Measurements from ENCODE around the gene GLIS1. TPM values are rescaled to one million over a fixed set of nuclear protein-coding genes. Genes with fewer than 3 reads are reported as not detected.

Gene GLIS1
- total RNA-seq, 1 experiment from 2014 or later: 1.4 TPM

GRCh38 chr1:53706356-53706755, 32.6 kb downstream of the GLIS1 start:
- Histone ChIP-seq H3K4me3 (no peak overlapping the region), H3K36me3 (no peaks in the 10 kb centered on the region), H3K27me3 (no peaks in the 10 kb centered on the region), H3K9me3 (no peaks in the 10 kb centered on the region)
- DNase-seq: no peak

- H3K4me3 ChIP-seq: no peak overlapping the region
- no peaks in the 10 kb centered on the region for H3K36me3 ChIP-seq
These were observed 33.4 kb downstream of the GLIS1 start for GRCh38 chr1:53705446-53706096.

GRCh38 chr1:53704804-53705445, 34.0 kb downstream of the GLIS1 start:
- H3K9me3 ChIP-seq: no peaks in the 10 kb centered on the region
- no peak for DNase-seq
- H3K4me3 ChIP-seq: no peak overlapping the region
- no peaks in the 10 kb centered on the region for H3K27me3 ChIP-seq
- H3K36me3 ChIP-seq: no peaks in the 10 kb centered on the region

More at GRCh38 chr1:53705446-53706096, 33.4 kb downstream of the GLIS1 start:
- DNase-seq: no peak
- Histone ChIP-seq H3K9me3 (no peaks in the 10 kb centered on the region), H3K27me3 (no peaks in the 10 kb centered on the region)

GRCh38 chr1:53704304-53704703, 34.7 kb downstream of the GLIS1 start:
- Histone ChIP-seq H3K27me3 (no peaks in the 10 kb centered on the region), H3K4me3 (no peak overlapping the region), H3K9me3 (no peaks in the 10 kb centered on the region), H3K36me3 (no peaks in the 10 kb centered on the region)
- DNase-seq: no peak

- H3K36me3 ChIP-seq: no peaks in the 10 kb centered on the region
- DNase-seq: no peak
- no peak overlapping the region for H3K4me3 ChIP-seq
- H3K27me3 ChIP-seq: no peaks in the 10 kb centered on the region
- no peaks in the 10 kb centered on the region for H3K9me3 ChIP-seq
These were observed 35.8 kb downstream of the GLIS1 start for GRCh38 chr1:53703174-53703573.

- DNase-seq: no peak
- Histone ChIP-seq H3K4me3 (no peak overlapping the region), H3K27me3 (no peaks in the 10 kb centered on the region), H3K9me3 (no peaks in the 10 kb centered on the region), H3K36me3 (no peaks in the 10 kb centered on the region)
These were observed 36.6 kb downstream of the GLIS1 start for GRCh38 chr1:53702341-53702740.

- H3K36me3 ChIP-seq: no peaks in the 10 kb centered on the region
- no peak for DNase-seq
- H3K4me3 ChIP-seq: no peak overlapping the region
- H3K9me3 ChIP-seq: no peaks in the 10 kb centered on the region
- H3K27me3 ChIP-seq: no peaks in the 10 kb centered on the region
These were observed 38.2 kb downstream of the GLIS1 start for GRCh38 chr1:53700776-53701175.

- no peaks in the 10 kb centered on the region for H3K36me3 ChIP-seq
- H3K4me3 ChIP-seq: no peak overlapping the region
- H3K9me3 ChIP-seq: no peaks in the 10 kb centered on the region
- H3K27me3 ChIP-seq: no peaks in the 10 kb centered on the region
- no peak for DNase-seq
These were observed 39.0 kb downstream of the GLIS1 start for GRCh38 chr1:53699981-53700380.

GRCh38 chr1:53698384-53698980, 40.5 kb downstream of the GLIS1 start:
- DNase-seq: no peak
- Histone ChIP-seq H3K9me3 (no peaks in the 10 kb centered on the region), H3K36me3 (no peaks in the 10 kb centered on the region), H3K4me3 (no peak overlapping the region), H3K27me3 (no peaks in the 10 kb centered on the region)

GRCh38 chr1:53697721-53698383, 41.1 kb downstream of the GLIS1 start:
- peak; percentile 37 for DNase-seq

GRCh38 chr1:53696990-53697389, 42.0 kb downstream of the GLIS1 start:
- Histone ChIP-seq H3K4me3 (no peak overlapping the region), H3K9me3 (no peaks in the 10 kb centered on the region), H3K36me3 (no peaks in the 10 kb centered on the region), H3K27me3 (no peaks in the 10 kb centered on the region)
- no peak for DNase-seq

More at GRCh38 chr1:53697721-53698383, 41.1 kb downstream of the GLIS1 start:
- Histone ChIP-seq H3K27me3 (no peaks in the 10 kb centered on the region), H3K36me3 (no peaks in the 10 kb centered on the region), H3K4me3 (no peak overlapping the region), H3K9me3 (no peaks in the 10 kb centered on the region)

- Histone ChIP-seq H3K36me3 (no peaks in the 10 kb centered on the region), H3K9me3 (no peaks in the 10 kb centered on the region), H3K4me3 (no peak overlapping the region), H3K27me3 (no peaks in the 10 kb centered on the region)
- DNase-seq: no peak
These were observed 42.4 kb downstream of the GLIS1 start for GRCh38 chr1:53696571-53696970.

GRCh38 chr1:53696051-53696450, 42.9 kb downstream of the GLIS1 start:
- no peaks in the 10 kb centered on the region for H3K27me3 ChIP-seq
- no peak overlapping the region for H3K4me3 ChIP-seq
- no peaks in the 10 kb centered on the region for H3K9me3 ChIP-seq
- H3K36me3 ChIP-seq: no peaks in the 10 kb centered on the region
- DNase-seq: no peak

GRCh38 chr1:53695116-53695515, 43.8 kb downstream of the GLIS1 start:
- Histone ChIP-seq H3K27me3 (no peaks in the 10 kb centered on the region), H3K4me3 (no peak overlapping the region)
- DNase-seq: no peak

GRCh38 chr1:53694718-53695091, 44.3 kb downstream of the GLIS1 start:
- Histone ChIP-seq H3K9me3 (no peaks in the 10 kb centered on the region), H3K27me3 (no peaks in the 10 kb centered on the region), H3K36me3 (no peaks in the 10 kb centered on the region), H3K4me3 (no peak overlapping the region)
- no peak for DNase-seq

More at GRCh38 chr1:53695116-53695515, 43.8 kb downstream of the GLIS1 start:
- H3K9me3 ChIP-seq: no peaks in the 10 kb centered on the region
- no peaks in the 10 kb centered on the region for H3K36me3 ChIP-seq

- no peak for DNase-seq
- Histone ChIP-seq H3K36me3 (no peaks in the 10 kb centered on the region), H3K9me3 (no peaks in the 10 kb centered on the region), H3K27me3 (no peaks in the 10 kb centered on the region), H3K4me3 (no peak overlapping the region)
These were observed 44.9 kb downstream of the GLIS1 start for GRCh38 chr1:53693773-53694717.
